NT2/D1 (cell line): ENCODE results near the gene TRNAU1AP.
A peak's percentile ranks its signal among the peaks of the same experiment; 100 is the strongest.
"Not testable (repeated sequence)": the region's sequence is repeated elsewhere in the genome, so short reads cannot be mapped to it uniquely, and the experiment has no call there.

ENCODE experiments used
- DNase-seq: peaks from one replicate; pipeline ENCODE4 v3.0.0-alpha.2; 2011; ENCODE audit warnings: low read depth, low spot score
- H3K27me3 ChIP-seq: 2 replicates; pipeline ENCODE4 v1.6.0; 2011; ENCODE audit warnings: mild to moderate bottlenecking; ENCODE audit not compliant: insufficient read length, insufficient read depth
- H3K36me3 ChIP-seq: 2 replicates; pipeline ENCODE4 v1.6.1; 2011; ENCODE audit warnings: mild to moderate bottlenecking, low read length, mixed read lengths; ENCODE audit not compliant: insufficient read depth, insufficient read length
- H3K4me1 ChIP-seq: 2 replicates; pipeline ENCODE4 v1.5.1; 2011; ENCODE audit not compliant: insufficient read depth, insufficient read length
- H3K4me3 ChIP-seq: 2 replicates; pipeline ENCODE4 v1.5.1; 2011; ENCODE audit warnings: low read depth; ENCODE audit not compliant: insufficient read length
- H3K9ac ChIP-seq: 2 replicates; pipeline ENCODE4 v1.6.0; 2011; ENCODE audit warnings: low read depth; ENCODE audit not compliant: insufficient read length
- H3K9me3 ChIP-seq: 2 replicates; pipeline ENCODE4 v1.5.1; 2011; ENCODE audit warnings: mild to moderate bottlenecking, low read length; ENCODE audit not compliant: insufficient read depth
- SUZ12 ChIP-seq: IDR thresholded peaks from 2 replicates; pipeline ENCODE4 v1.6.1; 2011; ENCODE audit not compliant: insufficient read length, insufficient read depth; ENCODE audit errors: extremely low read depth
- YY1 ChIP-seq: IDR thresholded peaks from 2 replicates; pipeline ENCODE4 v1.6.1; 2011; ENCODE audit not compliant: insufficient read length, insufficient read depth
- ZNF274 ChIP-seq: IDR thresholded peaks from 2 replicates; pipeline ENCODE4 v1.6.1; 2011; ENCODE audit warnings: mild to moderate bottlenecking, low read depth, low read length

TRNAU1AP gene

DNA sequence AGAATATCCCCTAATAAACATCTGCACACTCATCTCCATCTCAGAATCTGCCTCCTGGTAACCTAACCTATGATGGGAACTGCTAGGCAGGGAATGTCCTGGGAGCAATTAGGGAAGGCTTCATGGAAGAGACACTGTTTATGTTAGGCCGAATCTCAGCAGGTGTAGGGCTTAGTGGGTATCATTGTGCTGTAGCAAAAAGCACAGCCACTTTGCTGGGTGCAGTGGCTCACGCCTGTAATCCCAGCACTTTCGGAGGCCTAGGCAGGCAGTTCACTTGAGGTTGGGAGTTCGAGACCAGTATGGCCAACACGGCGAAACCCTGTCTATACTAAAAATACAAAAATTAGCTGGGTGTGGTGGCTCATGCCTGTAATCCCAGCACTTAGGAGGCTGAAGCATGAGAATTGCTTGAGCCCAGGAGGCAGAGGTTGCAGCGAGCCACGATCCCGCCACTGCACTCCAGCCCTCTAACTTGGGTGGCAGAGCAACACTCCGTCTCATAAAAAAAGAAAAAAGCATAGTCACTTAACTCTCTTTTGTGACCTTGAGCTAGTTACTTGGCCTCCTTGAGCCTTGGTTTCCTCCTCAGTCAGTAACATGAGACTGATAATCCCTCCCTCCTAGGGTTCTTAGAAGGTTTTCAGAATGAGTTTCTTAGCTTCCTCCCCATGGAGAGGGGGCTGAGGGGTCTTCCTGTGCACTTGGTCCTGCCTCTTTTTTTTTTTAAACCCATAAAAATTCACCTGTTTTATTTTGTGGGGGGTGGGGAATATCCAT lies 42.7 kb downstream of the TRNAU1AP start:
- peaks cover 30% of the 10 kb centered on the region for H3K4me1 ChIP-seq
- H3K36me3 ChIP-seq = peaks cover 14% of the 10 kb centered on the region
- no peaks in the 10 kb centered on the region for H3K9me3 ChIP-seq
- H3K9ac ChIP-seq = no peak overlapping the region
- TF ChIP-seq YY1 = no peak
- TF ChIP-seq SUZ12 = no peak
- TF ChIP-seq ZNF274 = no peak
- peaks cover 19% of the 10 kb centered on the region for H3K27me3 ChIP-seq
- no peak for DNase-seq
- H3K4me3 ChIP-seq = no peak overlapping the region

DNA sequence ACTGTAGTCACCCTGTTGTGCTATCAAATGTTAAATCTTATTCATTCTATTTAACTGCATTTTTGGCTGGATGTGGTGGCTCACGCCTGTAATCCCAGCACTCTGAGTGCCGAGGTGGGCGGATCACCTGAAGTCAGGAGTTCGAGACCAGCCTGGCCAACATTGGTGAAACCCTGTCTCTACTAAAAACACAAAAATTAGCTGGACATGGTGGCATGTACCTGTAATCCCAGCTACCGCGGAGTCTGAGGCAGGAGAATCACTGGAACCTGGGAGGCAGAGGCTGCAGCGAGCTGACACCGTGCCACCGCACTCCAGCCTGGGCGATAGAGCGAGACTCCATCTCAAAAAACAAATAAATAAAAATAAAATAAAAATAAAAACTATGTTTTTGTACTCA lies 43.4 kb downstream of the TRNAU1AP start:
- H3K4me3 ChIP-seq, DNase-seq, H3K9me3 ChIP-seq, H3K9ac ChIP-seq: not testable (repeated sequence)
- H3K36me3 ChIP-seq = peaks cover 14% of the 10 kb centered on the region
- H3K27me3 ChIP-seq = peaks cover 16% of the 10 kb centered on the region
- H3K4me1 ChIP-seq = peaks cover 31% of the 10 kb centered on the region

DNA sequence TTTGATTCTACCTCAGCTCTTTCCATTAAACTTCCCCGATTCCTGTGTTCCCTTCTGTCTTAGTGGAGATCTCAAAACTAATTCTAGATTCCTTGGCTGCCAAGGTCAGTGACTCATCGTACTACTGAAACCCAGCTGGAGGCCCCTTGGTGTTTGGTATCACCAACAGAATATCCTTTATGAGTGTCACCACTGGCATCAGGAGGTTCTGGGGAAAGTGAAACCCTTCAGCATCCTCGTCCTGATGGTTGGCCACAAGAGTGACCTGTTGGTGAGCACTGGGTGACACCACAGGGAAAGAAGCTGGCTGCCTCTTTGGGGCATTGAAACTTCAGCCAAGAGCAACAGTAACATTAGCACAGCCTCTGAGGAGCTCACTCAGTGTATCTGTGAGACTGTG lies 48.8 kb downstream of the TRNAU1AP start:
- H3K4me3 ChIP-seq = no peak overlapping the region
- DNase-seq = no peak
- peaks cover 43% of the 10 kb centered on the region for H3K36me3 ChIP-seq
- H3K4me1 ChIP-seq = peaks cover 15% of the 10 kb centered on the region
- peak overlapping the region; percentile 15 for H3K9ac ChIP-seq
- H3K27me3 ChIP-seq = no peaks in the 10 kb centered on the region
- no peak for TF ChIP-seq SUZ12
- no peak for TF ChIP-seq YY1
- no peak for TF ChIP-seq ZNF274
- no peaks in the 10 kb centered on the region for H3K9me3 ChIP-seq

DNA sequence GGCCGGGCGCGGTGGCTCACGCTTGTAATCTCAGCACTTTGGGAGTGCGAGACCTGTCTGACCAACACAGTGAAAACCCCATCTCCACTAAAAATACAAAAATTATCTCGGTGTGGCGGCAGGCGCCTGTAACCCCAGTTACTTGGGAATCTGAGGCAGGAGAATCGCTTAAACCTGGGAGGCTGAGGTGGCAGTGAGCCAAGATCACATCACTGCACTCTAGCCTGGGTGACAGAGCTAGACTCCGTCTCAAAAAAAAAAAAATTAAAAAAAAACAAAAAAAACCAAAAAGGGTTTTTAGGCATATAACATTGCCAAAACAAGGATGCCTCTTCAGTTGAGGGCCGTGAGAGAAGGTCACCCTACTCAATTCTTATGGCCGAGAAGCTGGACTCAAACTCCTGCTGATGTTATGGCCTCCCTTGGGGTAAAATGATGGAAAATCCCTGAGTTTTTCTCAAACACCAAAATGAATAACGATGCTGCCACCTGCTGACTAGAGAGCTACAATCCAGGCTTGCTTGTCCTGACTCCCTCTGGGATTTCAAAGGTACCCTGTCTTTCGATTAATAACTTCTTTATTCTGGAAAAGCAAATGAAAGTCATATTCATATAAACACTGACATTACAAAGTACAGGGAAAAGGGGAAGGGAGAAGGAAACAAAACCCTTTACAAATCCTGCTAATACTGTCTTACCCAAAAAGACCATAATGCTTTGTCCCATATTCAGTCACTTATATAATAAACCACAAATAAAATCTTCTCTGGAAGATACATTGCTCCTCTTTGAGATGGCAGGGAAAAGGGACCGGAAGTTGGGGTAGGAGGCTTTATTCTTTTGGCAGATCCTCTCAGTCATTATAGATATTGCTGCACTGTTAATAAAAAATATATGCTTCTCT lies 49.9 kb downstream of the TRNAU1AP start:
- Histone ChIP-seq H3K4me1 (peaks cover 15% of the 10 kb centered on the region), H3K36me3 (peaks cover 51% of the 10 kb centered on the region), H3K27me3 (no peaks in the 10 kb centered on the region), H3K4me3 (no peak overlapping the region), H3K9me3 (no peaks in the 10 kb centered on the region), H3K9ac (peak overlapping the region; percentile 15)
- no peak for TF ChIP-seq YY1
- TF ChIP-seq SUZ12 = no peak
- TF ChIP-seq ZNF274 = no peak
- peak; percentile 68 for DNase-seq

DNA sequence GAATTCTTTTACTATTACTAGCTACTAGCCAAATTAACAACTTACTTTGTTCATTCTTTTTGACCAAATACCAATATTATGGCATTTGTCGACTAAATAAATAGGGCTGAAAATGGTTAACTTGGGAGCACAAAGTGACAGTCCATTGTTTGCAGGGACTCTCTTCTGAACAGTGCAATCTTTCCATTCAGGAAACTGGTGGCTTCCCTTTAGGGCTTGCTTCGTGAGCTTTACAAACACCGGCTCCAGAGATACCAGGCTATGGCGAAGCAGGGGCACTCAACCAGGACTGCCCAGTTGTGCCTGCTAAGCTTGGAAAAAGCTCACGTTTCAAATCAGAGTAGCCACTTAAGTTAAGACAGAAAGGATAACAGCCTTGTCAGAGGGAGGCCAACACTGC lies 51.5 kb downstream of the TRNAU1AP start:
- no peak for TF ChIP-seq SUZ12
- no peak for TF ChIP-seq ZNF274
- no peak for TF ChIP-seq YY1
- Histone ChIP-seq H3K36me3 (peaks cover 56% of the 10 kb centered on the region), H3K4me1 (peaks cover 12% of the 10 kb centered on the region), H3K9me3 (no peaks in the 10 kb centered on the region), H3K9ac (no peak overlapping the region), H3K27me3 (no peaks in the 10 kb centered on the region), H3K4me3 (no peak overlapping the region)
- DNase-seq = no peak

DNA sequence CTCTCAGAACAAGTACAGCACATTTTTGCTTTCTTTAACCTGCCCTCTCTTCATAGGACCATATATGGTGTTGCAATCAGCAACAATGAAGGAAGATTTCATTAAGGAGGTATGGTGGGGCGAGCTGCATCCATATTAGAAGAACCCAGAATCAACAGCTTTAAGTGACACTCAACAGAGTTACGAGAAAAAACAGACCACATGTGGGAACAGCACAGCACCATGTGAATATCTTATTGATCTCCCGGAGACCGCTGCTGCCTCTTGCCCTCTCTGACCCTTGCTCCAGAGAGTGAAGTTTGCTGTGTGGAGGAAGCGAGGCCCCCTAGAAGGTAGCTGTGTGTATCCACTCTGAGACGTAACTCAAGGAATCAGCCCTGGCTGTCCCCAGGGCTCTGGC lies 52.1 kb downstream of the TRNAU1AP start:
- H3K27me3 ChIP-seq = no peaks in the 10 kb centered on the region
- peaks cover 62% of the 10 kb centered on the region for H3K36me3 ChIP-seq
- H3K4me1 ChIP-seq = peaks cover 8% of the 10 kb centered on the region
- H3K9me3 ChIP-seq = no peaks in the 10 kb centered on the region
- no peak overlapping the region for H3K9ac ChIP-seq
- TF ChIP-seq ZNF274 = no peak
- H3K4me3 ChIP-seq = no peak overlapping the region
- no peak for DNase-seq

DNA sequence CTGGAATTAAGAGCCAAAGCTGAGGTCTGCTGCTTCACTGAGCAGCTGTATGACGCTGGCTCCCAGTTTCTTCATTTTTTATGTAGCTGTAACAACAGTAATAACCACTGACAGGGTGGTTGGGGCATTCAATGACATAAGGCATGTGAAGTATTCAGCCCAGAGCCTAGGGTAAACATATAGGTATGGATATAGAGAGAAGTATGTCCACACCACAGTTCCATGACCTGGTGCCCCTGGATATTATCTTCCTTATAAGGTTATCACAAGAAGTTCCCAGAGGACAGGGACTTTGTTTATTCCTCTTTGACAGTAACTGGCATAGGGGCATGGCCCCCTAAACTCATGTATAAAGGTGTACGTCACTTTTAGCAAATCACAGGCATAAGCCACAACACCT lies 53.9 kb downstream of the TRNAU1AP start:
- peaks cover 5% of the 10 kb centered on the region for H3K4me1 ChIP-seq
- no peak overlapping the region for H3K9ac ChIP-seq
- no peak for DNase-seq
- H3K36me3 ChIP-seq = peaks cover 74% of the 10 kb centered on the region
- H3K27me3 ChIP-seq = no peaks in the 10 kb centered on the region
- no peak for TF ChIP-seq ZNF274
- TF ChIP-seq SUZ12 = no peak
- no peak for TF ChIP-seq YY1
- H3K4me3 ChIP-seq = no peak overlapping the region
- no peaks in the 10 kb centered on the region for H3K9me3 ChIP-seq
